GM12878 (cell line): ENCODE data around the gene MARVELD1. TPM values are rescaled to one million over a fixed set of nuclear protein-coding genes. Genes with fewer than 3 reads are reported as not detected.

Source experiments
- ATAC-seq: fragments of 200-7000 bp; cut with Tn5 transposase; 3 replicates; pipeline ENCODE4 v1.9.1; 2020; ENCODE audit warnings: mild to moderate bottlenecking, moderate library complexity
- BruUV-seq: library from RNA; stranded (reverse); fragments of 400-500 nt; replicated peaks from 2 replicates; lab custom pipeline; 2021; lab: Mats Ljungman, UMichigan
- CTCF ChIA-PET: fragments of 300-600 bp; sonication (Branson Sonifier 250); formaldehyde crosslinking; extraction: SDS; loops from one replicate; lab custom pipeline; 2021; ENCODE audit warnings: inconsistent platforms; lab: Yijun Ruan, JAX
- POLR2A ChIA-PET: fragments of 350-600 bp; formaldehyde crosslinking; extraction: SDS; loops from one replicate; lab custom pipeline; 2021; ENCODE audit warnings: inconsistent platforms; lab: Charles Lee
- RAD21 ChIA-PET: fragments of 300-600 bp; sonication (Branson Sonifier 250); formaldehyde crosslinking; loops from one replicate; lab custom pipeline; 2023; ENCODE audit warnings: antibody characterized with exemption; ENCODE audit not compliant: unreplicated experiment; lab: Charles Lee
- SMC1A ChIA-PET: fragments of 300-600 bp; sonication (Branson Sonifier 250); formaldehyde crosslinking; loops from one replicate; lab custom pipeline; 2023; ENCODE audit not compliant: unreplicated experiment, uncharacterized antibody; lab: Charles Lee
- DNase-seq: peaks from one replicate; pipeline ENCODE4 v3.0.0-alpha.2; 2011; ENCODE audit warnings: low read depth, low spot score
- FAIRE-seq: peaks from 3 replicates; lab custom pipeline; 2011; peaks lifted over from hg19 to GRCh38; lab: Jason Lieb, UNC
- H2AFZ ChIP-seq: 2 replicates; pipeline ENCODE4 v1.6.0; 2011; ENCODE audit warnings: low read depth, low read length, control low read depth; ENCODE audit not compliant: control insufficient read depth
- H3K27ac ChIP-seq: 2 replicates; pipeline ENCODE4 v1.5.1; 2011; ENCODE audit warnings: control low read depth; ENCODE audit not compliant: control insufficient read depth, insufficient read depth
- H3K27me3 ChIP-seq, 2 experiments: replicated peaks in 1 of 2; 2 replicates each; pipeline versions ENCODE4 v1.6.0 to v1.6.1; 2011; ENCODE audit warnings: low read length in 1 of 2; ENCODE audit not compliant: control insufficient read depth in 2 of 2, insufficient read depth in 2 of 2
- H3K36me3 ChIP-seq, 2 experiments: 2 replicates each; pipeline ENCODE4 v1.5.1; 2011; ENCODE audit warnings: low read length in 1 of 2; ENCODE audit not compliant: control insufficient read depth in 2 of 2, insufficient read depth in 2 of 2
- H3K4me1 ChIP-seq: 2 replicates; pipeline ENCODE4 v1.6.1; 2011; ENCODE audit warnings: mild to moderate bottlenecking, low read length, moderate library complexity, mixed read lengths; ENCODE audit not compliant: control insufficient read depth, insufficient read depth
- H3K4me2 ChIP-seq: 2 replicates; pipeline ENCODE4 v1.6.0; 2011; ENCODE audit warnings: control low read depth; ENCODE audit not compliant: control insufficient read depth, insufficient read depth
- H3K4me3 ChIP-seq: fragments of 200-600 bp; sonication (generic); 2 replicates; pipeline ENCODE4 v1.5.1; 2016
- H3K79me2 ChIP-seq: 2 replicates; pipeline ENCODE4 v1.6.0; 2011; ENCODE audit warnings: low read length; ENCODE audit not compliant: control insufficient read depth, insufficient read depth
- H3K9ac ChIP-seq: 2 replicates; pipeline ENCODE4 v1.8.0; 2011; ENCODE audit warnings: low read length, control low read depth, mixed read lengths; ENCODE audit not compliant: control insufficient read depth, insufficient read depth
- H3K9me3 ChIP-seq: replicated peaks from 3 replicates; pipeline ENCODE4 v1.5.1; 2011; ENCODE audit warnings: mild to moderate bottlenecking, low read length; ENCODE audit not compliant: control insufficient read depth, insufficient read depth
- H4K20me1 ChIP-seq: 2 replicates; pipeline ENCODE4 v1.6.0; 2011; ENCODE audit not compliant: control insufficient read depth, insufficient read depth
- CBX5 ChIP-seq: sonication (generic); IDR thresholded peaks from 2 replicates; pipeline ENCODE4 v1.6.1; 2016; ENCODE audit warnings: low read depth, moderate library complexity, mild to moderate bottlenecking, inconsistent platforms
- CTCF ChIP-seq, 3 experiments: IDR thresholded peaks in 2 of 3; conservative IDR thresholded peaks in 1 of 3; 2 replicates each; pipeline ENCODE4 v1.5.1; 2011; ENCODE audit warnings: low read depth in 3 of 3, low read length in 3 of 3, mild to moderate bottlenecking in 3 of 3, control low read depth in 2 of 3, moderate library complexity in 2 of 3, inconsistent platforms in 1 of 3, mixed read lengths in 1 of 3; ENCODE audit not compliant: control insufficient read depth in 2 of 3, insufficient read depth in 1 of 3; ENCODE audit errors: extremely low read depth in 1 of 3
- MYB ChIP-seq: fragments of 150-350 bp; IDR thresholded peaks from 2 replicates; pipeline ENCODE4 v1.6.1; 2014; ENCODE audit warnings: mild to moderate bottlenecking, low read depth, low read length, borderline replicate concordance
- POLR2A ChIP-seq: IDR thresholded peaks from 2 replicates; pipeline ENCODE4 v1.6.1; 2011; ENCODE audit warnings: low read depth, mild to moderate bottlenecking, low read length
- PRDM15 ChIP-seq: fragments of 450-650 bp; formaldehyde crosslinking; IDR thresholded peaks from 2 replicates; pipeline ENCODE4 v1.4.0; 2020; ENCODE audit warnings: mild to moderate bottlenecking, moderate library complexity
- RAD21 ChIP-seq: IDR thresholded peaks from 2 replicates; pipeline ENCODE4 v1.6.1; 2011; ENCODE audit warnings: mild to moderate bottlenecking, low read depth, low read length, moderate library complexity; ENCODE audit not compliant: insufficient read depth
- SMC3 ChIP-seq: IDR thresholded peaks from 2 replicates; pipeline ENCODE4 v1.6.1; 2011; ENCODE audit warnings: low read length, improper control_type of control experiment, borderline replicate concordance
- TCF7 ChIP-seq: IDR thresholded peaks from 2 replicates; pipeline ENCODE4 v1.6.1; 2014; ENCODE audit warnings: antibody characterized with exemption, borderline replicate concordance
- WGBS: methylation state at CpG from one replicate; pipeline ENCODE4 v1.1.6; 2016; ENCODE audit warnings: low lambda C conversion rate; ENCODE audit not compliant: insufficient replicate concordance, insufficient coverage; ENCODE audit errors: missing lambda C conversion rate; 5-methylcytosine and 5-hydroxymethylcytosine counted together
- in situ Hi-C: fragments of 300-500 bp; cut with MboI; formaldehyde crosslinking; loops from 9 replicates; pipeline ENCODE4 v1.14.3; 2018; ENCODE audit warnings: mixed read lengths
- intact Hi-C: fragments of 100-400 bp; cut with micrococcal nuclease; formaldehyde crosslinking; loops from one replicate; pipeline ENCODE4 v1.14.2; 2022; ENCODE audit not compliant: unreplicated experiment
- polyA plus RNA-seq, 11 experiments: library from polyadenylated mRNA; depleted of rRNA in 4 of 11; unstranded in 6 of 11; stranded (reverse) in 5 of 11; fragments of >200 nt; fragmentation: Nextera tagmentation in 4 of 11; fragmentation: Illumina TruSeq in 1 of 11; extraction: Ambion mirVana in 4 of 11; extraction: Trizol in 1 of 11; gene quantifications; 1 replicate in 1 of 11; 2 replicates in 10 of 11; pipeline versions ENCODE4 v1.2.1 to v1.2.3, GENCODE V29; 2011 to 2016; ENCODE audit warnings: inconsistent platforms in 2 of 11, missing spikeins in 2 of 11, low read depth in 1 of 11
- total RNA-seq, 4 experiments: library from RNA; depleted of rRNA in 3 of 4; stranded (reverse); fragments of >200 nt in 3 of 4; fragmentation: Illumina TruSeq in 1 of 4; extraction: Trizol in 1 of 4; gene quantifications; 2 replicates each; pipeline versions ENCODE4 v1.2.1 to v1.2.3, GENCODE V29; 2013 to 2021

MARVELD1 gene
- total and polyA plus RNA-seq, 10 of the 15 experiments (the other 5 are each of a cell fraction or from before 2014, with no cell fraction given) = 0.54 to 8.4 (median 3.2) TPM

GRCh38 chr10:97757471-97757870 lies 43.9 kb downstream of the MARVELD1 start:
- no peak for DNase-seq
- SMC1A ChIA-PET = no interaction called here
- POLR2A ChIA-PET = interaction anchor here (0.7 kb wide), 1 partner anchor 445 kb away, joined by 6 read pairs; no protein-coding TSS in a partner anchor
- in situ Hi-C loops (no loop called here), intact Hi-C loops (no loop called here)
- Histone ChIP-seq H3K4me1 (no peaks in the 10 kb centered on the region), H3K27ac (no peak overlapping the region), H3K9ac (no peak overlapping the region), H3K79me2 (no peaks in the 10 kb centered on the region), H4K20me1 (no peaks in the 10 kb centered on the region; the same call in 1 of the 2 replicates), H3K27me3 (no peaks in the 10 kb centered on the region), H3K36me3 (peaks cover 26 to 40% of the 10 kb centered on the region in 2 experiments), H3K4me2 (no peak overlapping the region), H2AFZ (no peak overlapping the region), H3K9me3 (no peaks in the 10 kb centered on the region), H3K4me3 (no peak overlapping the region)
- no TSS peak for BruUV-seq
- TF ChIP-seq MYB (no peak), POLR2A (0 out of 2 replicates have a peak, but pooled peaks have one; percentile 8)
- no peak for FAIRE-seq
- 84% methylated on average over 6 of the region's 6 CpGs for WGBS
- RAD21 ChIA-PET = no interaction called here
- ATAC-seq = no peak
- CTCF ChIA-PET = no interaction called here

- Histone ChIP-seq H3K4me1 (peaks cover 3% of the 10 kb centered on the region), H3K4me2 (no peak overlapping the region), H2AFZ (no peak overlapping the region), H3K27ac (no peak overlapping the region), H3K27me3 (no peaks in the 10 kb centered on the region), H3K4me3 (no peak overlapping the region), H3K9ac (no peak overlapping the region), H3K9me3 (no peaks in the 10 kb centered on the region), H3K36me3 (peaks cover 23 to 28% of the 10 kb centered on the region in 2 experiments), H3K79me2 (no peaks in the 10 kb centered on the region), H4K20me1 (no peaks in the 10 kb centered on the region; the same call in 1 of the 2 replicates)
- 56% methylated on average over 5 of the region's 5 CpGs for WGBS
- POLR2A ChIA-PET = no interaction called here
- ATAC-seq (peak; percentile 94), DNase-seq (no peak), FAIRE-seq (peak; percentile 59)
- TF ChIP-seq CTCF (IDR thresholded peaks at IDR 0.05 in 2 of 3, conservative IDR thresholded peaks at IDR 0.05 in 1 of 3; ENCODE audit: control insufficient read depth in 2 of 3, extremely low read depth in 1 of 3, insufficient read depth in 1 of 3, low read depth in 3 of 3, low read length in 3 of 3) = peak; percentile 66 to 90 (median 73)
- TF ChIP-seq CBX5 = no peak
- no peak for TF ChIP-seq PRDM15
- peak; percentile 37 for TF ChIP-seq SMC3
- TF ChIP-seq TCF7 = no peak
- TF ChIP-seq RAD21 = peak; percentile 43
- TSS peak; percentile 19 for BruUV-seq
- intact Hi-C loops = no loop called here
- in situ Hi-C loops = no loop called here
- RAD21 ChIA-PET = no interaction called here
- CTCF ChIA-PET = interaction anchor here (1.0 to 2.1 kb wide), 5 partner anchors 9 to 281 kb away, joined by 3 to 4 read pairs (median 3); no protein-coding TSS in a partner anchor
- SMC1A ChIA-PET = no interaction called here
These were observed 45.8 kb downstream of the MARVELD1 start for GRCh38 chr10:97759158-97759887.
